ENCODE measurements around the gene ANKRD44.
A peak's percentile ranks its signal among the peaks of the same experiment; 100 is the strongest.

Gene ANKRD44

DNA sequence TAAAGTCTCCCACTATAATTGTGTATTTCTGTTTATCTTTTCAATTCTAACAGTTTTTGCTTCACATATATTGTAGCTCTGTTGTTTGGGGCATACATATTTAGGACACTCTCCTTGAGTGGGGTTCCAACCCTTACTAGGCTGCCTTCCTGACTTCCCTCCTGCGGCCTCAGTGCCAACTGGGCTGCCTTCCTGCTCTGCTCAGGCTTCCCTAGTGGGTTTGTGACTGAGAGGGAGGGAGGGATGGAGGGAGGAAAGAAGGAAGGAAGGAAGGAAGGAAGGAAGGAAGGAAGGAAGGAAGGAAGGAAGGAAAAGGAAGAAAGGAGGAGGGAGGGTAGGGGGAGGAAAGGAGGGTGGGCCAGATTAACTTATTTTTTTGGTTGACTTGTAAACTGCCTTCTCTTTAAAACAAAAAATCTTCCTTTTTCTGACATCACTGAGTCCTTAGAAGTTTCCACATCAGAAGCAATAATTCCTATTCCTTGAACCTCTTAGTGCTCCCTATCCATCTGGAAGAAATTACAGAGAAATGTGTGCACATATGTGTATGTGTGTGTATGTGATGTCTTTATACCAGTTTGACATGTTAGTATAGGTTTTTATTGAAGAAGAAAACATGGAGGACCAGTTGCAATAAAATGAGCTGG, 238.7 kb downstream of the ANKRD44 start:
- TF ChIP-seq GATA3 (IDR thresholded peaks at IDR 0.05; ENCODE audit: low read depth, low read length) (no peak), GATA2 (IDR thresholded peaks at IDR 0.05; ENCODE audit: low read depth, low read length) (no peak)

DNA sequence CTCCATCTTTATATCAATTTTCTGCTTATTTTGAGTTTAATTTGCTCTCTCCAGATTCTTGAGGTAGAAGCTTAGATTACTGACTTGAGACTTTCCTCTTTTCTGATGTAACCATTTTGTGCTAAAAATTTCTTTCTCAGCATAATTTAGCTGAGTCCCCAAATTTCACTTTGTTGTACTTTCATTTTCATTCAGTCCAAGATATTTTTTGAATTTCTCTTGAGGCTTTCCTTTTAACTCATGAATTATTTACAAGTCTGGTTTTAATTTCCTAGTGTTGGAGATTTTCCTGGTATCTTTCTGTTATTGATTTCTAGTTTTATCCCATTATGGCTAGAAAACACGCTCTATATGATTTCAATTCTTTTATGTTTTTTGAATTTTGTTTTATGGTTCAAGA, 239.4 kb downstream of the ANKRD44 start:
- TF ChIP-seq GATA3 (IDR thresholded peaks at IDR 0.05; ENCODE audit: low read depth, low read length) = no peak
- TF ChIP-seq GATA2 (IDR thresholded peaks at IDR 0.05; ENCODE audit: low read depth, low read length) = no peak

DNA sequence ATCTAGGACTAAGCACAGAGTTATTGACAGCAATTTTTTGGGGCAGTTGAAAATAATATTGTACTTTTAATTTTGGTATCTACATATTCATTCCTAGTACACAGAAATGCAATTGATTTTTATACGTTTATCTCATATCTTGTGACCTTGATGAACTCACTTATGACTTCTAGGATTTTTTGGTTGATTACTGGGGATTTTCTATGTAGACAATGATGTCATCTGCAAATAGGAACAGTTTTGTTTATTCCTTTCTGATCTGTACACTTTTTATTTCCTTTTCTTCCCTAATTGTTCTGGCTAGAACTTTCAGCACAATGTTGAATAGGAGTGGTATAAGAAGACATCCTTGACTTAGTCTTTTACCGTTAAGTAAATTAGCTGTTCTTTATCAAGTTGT, 240.6 kb downstream of the ANKRD44 start:
- TF ChIP-seq GATA3 (IDR thresholded peaks at IDR 0.05; ENCODE audit: low read depth, low read length) = no peak
- TF ChIP-seq GATA2 (IDR thresholded peaks at IDR 0.05; ENCODE audit: low read depth, low read length) = no peak

DNA sequence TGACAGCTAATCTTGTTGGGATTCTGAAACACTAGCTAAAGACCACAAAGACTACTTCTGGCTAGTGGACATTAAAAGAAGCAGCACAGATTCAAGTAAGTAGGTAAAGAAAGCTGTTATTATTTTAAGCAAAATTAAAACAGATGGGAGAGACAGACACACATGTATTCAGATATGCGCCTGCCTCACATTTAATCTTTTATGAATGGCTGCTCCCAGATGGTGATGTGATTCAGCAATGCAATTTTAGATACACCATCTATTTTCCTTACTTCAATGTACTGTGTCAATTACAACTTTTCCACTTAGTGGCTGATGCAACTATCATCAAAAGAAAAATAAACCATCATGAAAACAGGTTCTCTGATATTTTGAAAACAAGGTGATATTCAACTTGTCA, 251.1 kb downstream of the ANKRD44 start:
- peak; percentile 46; the same call in 1 of the 2 replicates for TF ChIP-seq GATA3 (IDR thresholded peaks at IDR 0.05; ENCODE audit: low read depth, low read length)
- no peak; the same call in 1 of the 2 replicates for TF ChIP-seq GATA2 (IDR thresholded peaks at IDR 0.05; ENCODE audit: low read depth, low read length)

DNA sequence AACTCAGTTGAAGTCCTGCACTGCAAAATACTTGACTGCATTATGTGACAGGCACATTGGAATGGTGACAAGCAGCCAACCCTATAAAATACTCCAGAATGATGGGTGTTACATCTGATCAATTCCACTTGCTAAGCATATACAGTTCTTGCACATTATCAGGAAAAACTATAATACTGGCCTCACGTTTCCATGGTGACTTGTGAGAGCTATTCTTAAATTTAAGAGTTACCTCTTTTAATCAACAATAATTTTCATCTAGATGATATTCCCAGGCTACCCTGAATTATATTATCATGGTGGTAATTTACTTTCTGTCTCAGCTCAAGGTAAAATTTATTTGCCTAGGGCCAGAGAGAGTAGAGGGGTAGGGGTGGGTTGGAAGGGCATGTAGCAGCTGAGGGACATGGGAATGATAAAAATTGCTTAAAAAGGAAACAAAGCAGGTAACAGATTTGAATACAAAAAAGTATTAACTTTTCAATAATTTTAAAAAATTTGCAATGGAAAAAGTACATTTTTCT, 251.7 kb downstream of the ANKRD44 start:
- no peak for TF ChIP-seq GATA3 (IDR thresholded peaks at IDR 0.05; ENCODE audit: low read depth, low read length)
- no peak for TF ChIP-seq GATA2 (IDR thresholded peaks at IDR 0.05; ENCODE audit: low read depth, low read length)

DNA sequence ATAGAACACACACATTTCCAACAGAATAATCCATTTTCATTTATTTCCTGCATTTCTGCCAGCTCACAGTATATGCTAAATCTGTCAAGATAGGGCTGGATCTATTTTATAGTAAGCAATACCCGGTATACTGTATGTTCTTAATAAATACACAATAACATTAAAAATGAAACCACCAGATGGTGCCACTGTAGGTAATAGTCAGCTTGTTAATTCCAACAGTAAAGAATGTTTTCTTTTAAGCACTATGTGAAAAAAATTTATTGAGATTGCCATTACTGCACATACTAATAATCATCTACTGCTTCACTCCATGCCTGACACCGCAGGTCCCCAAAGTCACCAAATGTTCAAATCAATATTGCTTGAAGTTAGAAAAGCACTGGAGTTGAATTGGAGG, 252.6 kb downstream of the ANKRD44 start:
- TF ChIP-seq GATA3 (IDR thresholded peaks at IDR 0.05; ENCODE audit: low read depth, low read length) (no peak), GATA2 (IDR thresholded peaks at IDR 0.05; ENCODE audit: low read depth, low read length) (no peak)

DNA sequence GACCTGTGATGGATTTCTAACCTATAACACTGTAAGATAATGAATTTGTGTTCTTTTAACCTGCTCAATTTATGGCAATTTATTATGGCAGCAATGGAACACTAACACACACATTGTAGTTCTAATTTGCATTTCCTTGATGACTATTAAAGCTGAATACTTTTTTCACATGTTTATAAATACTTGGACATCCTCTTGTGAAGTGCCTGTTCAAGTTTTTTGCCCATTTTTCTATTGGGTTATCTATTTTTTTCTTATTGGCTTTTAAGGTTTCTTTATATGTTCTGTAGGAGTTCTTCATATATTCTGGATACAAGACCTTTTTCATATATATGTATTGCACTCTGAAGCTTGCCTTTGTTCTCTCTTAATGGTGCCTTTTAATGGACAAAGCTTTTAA, 255.5 kb downstream of the ANKRD44 start:
- no peak for TF ChIP-seq GATA2 (IDR thresholded peaks at IDR 0.05; ENCODE audit: low read depth, low read length)
- TF ChIP-seq GATA3 (IDR thresholded peaks at IDR 0.05; ENCODE audit: low read depth, low read length) = no peak

DNA sequence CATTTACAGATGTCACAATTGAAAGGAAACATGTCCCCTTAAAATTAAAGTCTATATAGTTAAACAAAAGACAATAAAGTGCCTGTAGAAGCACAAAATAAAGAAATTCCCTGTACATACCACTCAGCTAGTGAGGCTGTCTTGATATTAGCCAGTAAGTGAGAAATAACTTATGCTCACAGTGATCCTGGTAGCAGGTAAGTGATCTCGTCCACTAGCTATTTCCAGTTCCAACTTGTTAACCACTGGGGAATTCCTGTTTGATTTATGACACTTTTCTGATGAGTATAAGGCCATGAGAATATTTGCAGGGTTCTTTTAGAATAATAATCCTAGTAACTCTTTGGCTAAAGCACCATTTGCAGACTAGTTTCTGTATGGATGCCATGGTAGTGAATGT, 256.1 kb downstream of the ANKRD44 start:
- TF ChIP-seq GATA2 (IDR thresholded peaks at IDR 0.05; ENCODE audit: low read depth, low read length) = no peak
- no peak for TF ChIP-seq GATA3 (IDR thresholded peaks at IDR 0.05; ENCODE audit: low read depth, low read length)

DNA sequence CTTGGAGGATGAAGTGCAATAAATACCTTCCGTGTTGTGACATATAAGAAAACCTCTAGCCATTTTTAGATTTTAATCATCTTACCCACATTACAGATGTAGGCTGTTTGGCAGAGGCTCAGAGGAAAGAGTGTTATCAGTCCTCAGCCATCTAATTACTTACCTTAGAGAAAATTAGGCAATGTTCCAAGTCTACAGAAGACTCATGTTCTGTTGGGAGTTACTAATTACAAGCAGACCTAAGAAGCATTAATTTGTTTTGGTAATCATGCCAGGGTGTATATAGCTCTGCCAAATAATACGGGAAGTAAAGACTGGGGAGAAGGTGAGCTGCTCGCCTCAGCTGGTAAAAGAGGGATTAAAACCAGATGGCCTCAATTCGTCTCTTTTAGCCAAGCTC, 258.2 kb downstream of the ANKRD44 start:
- peak; percentile 87 for TF ChIP-seq GATA2 (IDR thresholded peaks at IDR 0.05; ENCODE audit: low read depth, low read length)
- peak; percentile 96 for TF ChIP-seq GATA3 (IDR thresholded peaks at IDR 0.05; ENCODE audit: low read depth, low read length)

DNA sequence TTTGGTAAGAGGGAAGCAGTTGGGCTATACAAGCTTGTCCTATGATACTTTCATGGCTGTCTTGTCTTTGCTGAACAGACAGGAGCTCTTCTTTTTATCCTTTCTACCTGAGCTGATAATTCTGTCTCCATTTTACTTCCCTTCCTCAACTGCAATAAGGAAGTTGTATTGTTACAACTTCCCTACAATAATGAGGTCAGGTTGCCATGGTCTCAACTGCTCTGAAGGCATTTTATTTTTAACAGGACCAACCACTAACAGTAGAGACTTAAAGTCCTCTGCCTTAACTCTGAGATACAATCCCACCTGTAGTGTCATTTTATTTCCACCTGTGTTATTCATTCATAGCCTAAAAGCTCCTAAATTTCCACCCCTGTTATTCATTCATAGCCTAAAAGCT, 265.5 kb downstream of the ANKRD44 start:
- TF ChIP-seq GATA3 (IDR thresholded peaks at IDR 0.05; ENCODE audit: low read depth, low read length) (no peak), GATA2 (IDR thresholded peaks at IDR 0.05; ENCODE audit: low read depth, low read length) (no peak)

DNA sequence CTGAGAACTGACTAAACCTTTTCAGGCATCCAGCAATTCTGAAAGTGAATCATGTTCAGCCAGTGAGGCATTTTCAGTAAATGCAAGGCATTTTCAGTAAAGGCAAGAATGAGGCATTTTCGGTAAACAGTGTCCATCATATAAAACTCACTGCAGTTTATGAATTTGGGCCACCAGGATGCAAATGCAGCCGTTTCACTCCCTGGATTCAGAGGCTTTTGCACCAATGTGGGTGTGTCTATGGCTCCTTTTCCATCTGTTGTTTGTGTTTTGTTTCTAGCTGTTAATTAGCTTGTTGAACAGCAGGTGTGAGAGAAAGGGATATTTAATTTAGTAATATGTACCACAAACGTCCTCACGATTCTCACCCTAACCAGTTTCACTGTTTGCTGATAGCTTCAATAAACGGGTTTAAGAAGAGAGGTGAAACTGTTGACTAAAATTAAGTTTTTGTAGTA, 267.8 kb downstream of the ANKRD44 start:
- no peak for TF ChIP-seq GATA3 (IDR thresholded peaks at IDR 0.05; ENCODE audit: low read depth, low read length)

DNA sequence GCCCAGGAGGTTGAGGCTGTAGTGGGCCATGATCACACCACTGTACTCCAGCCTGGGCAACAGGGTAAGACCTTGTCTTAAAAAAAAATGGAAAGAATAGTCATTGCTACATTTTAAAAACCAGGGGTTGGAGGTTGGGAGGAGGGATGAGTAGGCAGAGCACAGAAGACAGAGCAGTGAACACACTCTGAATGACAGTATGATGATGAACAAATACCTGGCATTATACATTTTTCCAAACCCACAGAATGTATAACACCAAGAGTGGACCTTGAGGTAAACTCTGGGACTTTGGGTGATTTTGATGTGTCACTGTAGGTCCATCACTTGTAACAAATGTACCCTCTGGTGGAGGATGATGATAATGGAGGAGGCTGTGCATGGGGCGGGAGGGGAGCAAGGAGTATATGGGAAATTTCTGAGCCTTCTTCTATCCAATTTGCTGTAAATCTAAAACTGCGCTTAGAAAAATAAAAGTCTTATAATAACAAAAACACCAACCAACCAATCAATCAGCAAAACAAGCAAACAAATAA, 272.6 kb downstream of the ANKRD44 start:
- TF ChIP-seq GATA3 (IDR thresholded peaks at IDR 0.05; ENCODE audit: low read depth, low read length) (no peak), GATA2 (IDR thresholded peaks at IDR 0.05; ENCODE audit: low read depth, low read length) (no peak)

DNA sequence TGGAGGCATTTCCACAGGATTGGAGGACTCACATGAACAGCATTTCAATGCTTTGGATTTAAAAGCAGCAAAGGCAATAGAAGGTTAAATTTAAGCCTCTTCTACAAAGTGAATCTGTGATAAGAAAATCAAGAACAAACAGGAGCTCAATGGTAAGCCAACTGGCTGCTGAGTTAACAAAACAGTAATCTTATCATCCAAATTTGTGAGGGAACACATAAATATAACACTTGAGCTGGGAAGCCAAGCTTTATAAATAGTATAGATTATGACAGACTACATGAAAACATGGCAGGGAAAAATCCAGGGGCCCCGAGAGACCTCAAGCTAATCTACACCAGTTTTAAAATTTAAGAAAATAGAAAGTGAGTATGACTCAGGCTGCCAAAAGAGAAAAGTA, 275.6 kb downstream of the ANKRD44 start:
- TF ChIP-seq GATA3 (IDR thresholded peaks at IDR 0.05; ENCODE audit: low read depth, low read length) (no peak), GATA2 (IDR thresholded peaks at IDR 0.05; ENCODE audit: low read depth, low read length) (no peak)

DNA sequence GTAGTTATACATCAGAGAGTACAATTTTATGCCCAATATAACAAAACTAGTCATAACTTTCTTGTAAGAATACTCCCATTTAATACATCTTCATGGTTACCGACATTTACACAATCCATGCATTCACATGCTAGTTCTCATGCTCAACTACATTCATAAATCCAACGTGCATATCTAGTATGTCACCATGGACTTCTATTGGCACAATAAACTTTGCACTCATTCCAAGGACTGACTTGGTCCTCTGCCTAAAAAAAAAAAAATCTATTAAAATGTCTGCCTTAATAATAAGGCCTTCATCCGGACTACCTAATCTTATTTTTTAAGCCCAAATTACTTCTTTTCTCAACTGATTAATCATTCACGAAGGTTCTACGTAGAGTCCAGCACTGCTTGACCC, 276.3 kb downstream of the ANKRD44 start:
- TF ChIP-seq GATA2 (IDR thresholded peaks at IDR 0.05; ENCODE audit: low read depth, low read length) = no peak
- no peak for TF ChIP-seq GATA3 (IDR thresholded peaks at IDR 0.05; ENCODE audit: low read depth, low read length)

DNA sequence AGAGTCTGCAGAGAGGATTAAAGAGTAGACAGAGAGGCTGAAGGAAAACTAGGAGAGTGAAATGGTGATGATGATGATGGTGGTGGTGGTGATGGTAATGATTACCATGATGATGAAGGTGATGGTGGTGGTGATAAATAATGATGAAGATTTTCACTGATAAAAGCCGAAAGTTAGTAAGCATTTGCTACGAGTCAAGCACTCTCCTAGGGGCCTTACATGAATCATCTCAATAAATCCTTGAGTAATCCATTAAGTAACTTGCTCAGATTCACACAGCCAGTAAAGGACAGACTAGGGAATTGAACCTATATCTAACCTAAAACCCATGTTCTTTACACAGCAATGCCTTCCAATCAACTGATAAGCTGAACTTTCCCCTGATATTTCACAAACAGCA, 277.4 kb downstream of the ANKRD44 start:
- TF ChIP-seq GATA2 (IDR thresholded peaks at IDR 0.05; ENCODE audit: low read depth, low read length) (no peak), GATA3 (IDR thresholded peaks at IDR 0.05; ENCODE audit: low read depth, low read length) (no peak)
